Mesodermal cell (in vitro differentiated cells): Measurements from ENCODE around the gene SNX33.
"Not testable (repeated sequence)": the region's sequence is repeated elsewhere in the genome, so short reads cannot be mapped to it uniquely, and the experiment has no call there.

Experiments
- H3K27ac ChIP-seq: 2 replicates; pipeline ENCODE4 v1.7.0; 2013; ENCODE audit warnings: mild to moderate bottlenecking, low read depth, low read length, moderate library complexity; ENCODE audit not compliant: severe bottlenecking
- H3K36me3 ChIP-seq: 2 replicates; pipeline ENCODE4 v1.7.1; 2013; ENCODE audit warnings: mild to moderate bottlenecking, low read length, moderate library complexity; ENCODE audit not compliant: control insufficient read depth, insufficient read depth
- H3K4me1 ChIP-seq: one replicate; pipeline ENCODE4 v1.7.1; 2013; ENCODE audit warnings: mild to moderate bottlenecking, low read length; ENCODE audit not compliant: insufficient read depth, control insufficient read depth, poor library complexity, severe bottlenecking
- H3K4me3 ChIP-seq: 2 replicates; pipeline ENCODE4 v1.7.0; 2013; ENCODE audit warnings: low read length, control low read depth, mild to moderate bottlenecking; ENCODE audit not compliant: insufficient read depth, poor library complexity, severe bottlenecking; ENCODE audit errors: extremely low read depth
- H3K9me3 ChIP-seq: 2 replicates; pipeline ENCODE4 v1.7.1; 2013; ENCODE audit warnings: mild to moderate bottlenecking, low read length, moderate library complexity; ENCODE audit not compliant: control insufficient read depth
- WGBS, 2 experiments: methylation state at CpG; one replicate each; pipeline ENCODE4 v1.1.5; 2013; ENCODE audit warnings: missing lambda C conversion rate in 2 of 2; ENCODE audit not compliant: insufficient coverage in 2 of 2; 5-methylcytosine and 5-hydroxymethylcytosine counted together

SNX33 gene

GRCh38 chr15:75704618-75705017 is 56.9 kb downstream of the SNX33 start:
- Histone ChIP-seq H3K27ac (peak overlapping the region; percentile 64), H3K4me3 (no peak overlapping the region), H3K36me3 (peaks cover 4% of the 10 kb centered on the region), H3K9me3 (no peaks in the 10 kb centered on the region), H3K4me1 (peaks cover 50% of the 10 kb centered on the region)
- 80 to 100% methylated on average over 2 of the region's 9 CpGs for WGBS, 2 experiments

GRCh38 chr15:75705375-75705774 is 57.7 kb downstream of the SNX33 start:
- WGBS, 2 experiments, result 81 to 93% methylated on average over 3 of the region's 5 CpGs

GRCh38 chr15:75705854-75706681 is 58.4 kb downstream of the SNX33 start:
- Histone ChIP-seq H3K4me1 (peaks cover 39% of the 10 kb centered on the region), H3K27ac (peak overlapping the region; percentile 66), H3K4me3 (no peak overlapping the region), H3K9me3 (no peaks in the 10 kb centered on the region), H3K36me3 (peaks cover 4% of the 10 kb centered on the region)
- 86 to 94% methylated on average over 6 to 9 of the region's 14 CpGs for WGBS, 2 experiments

More at GRCh38 chr15:75705375-75705774, 57.7 kb downstream of the SNX33 start:
- H3K36me3 ChIP-seq, H3K9me3 ChIP-seq, H3K4me3 ChIP-seq: not testable (repeated sequence)
- peak overlapping the region; percentile 66 for H3K27ac ChIP-seq
- H3K4me1 ChIP-seq, result peaks cover 46% of the 10 kb centered on the region

GRCh38 chr15:75706682-75706954 is 58.9 kb downstream of the SNX33 start:
- Histone ChIP-seq H3K36me3 (peaks cover 4% of the 10 kb centered on the region), H3K9me3 (no peaks in the 10 kb centered on the region), H3K27ac (no peak overlapping the region), H3K4me1 (peaks cover 35% of the 10 kb centered on the region), H3K4me3 (no peak overlapping the region)
- 86 to 100% methylated on average over 1 of the region's 2 CpGs for WGBS, 2 experiments

DNA sequence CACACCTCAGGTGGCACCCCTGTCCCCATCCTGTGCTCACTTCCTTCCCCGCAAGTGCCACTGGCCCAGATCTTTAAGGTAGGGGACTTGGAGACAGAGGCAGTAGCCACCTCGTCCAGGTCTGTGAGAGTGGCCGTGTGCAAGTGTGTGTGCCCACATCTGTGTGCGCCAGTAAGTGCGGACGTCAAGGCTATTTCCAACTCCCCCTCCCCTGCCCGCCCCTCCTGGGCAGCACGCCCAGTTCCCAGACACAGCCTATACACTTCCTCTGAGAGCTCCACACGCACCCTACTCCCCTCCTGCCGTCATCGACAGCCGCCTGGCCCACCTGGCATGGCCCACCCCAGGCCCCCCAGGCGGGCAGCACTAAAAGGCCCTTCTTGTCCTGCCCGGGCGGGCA is 61.7 kb downstream of the SNX33 start:
- WGBS, 2 experiments, result 63 to 92% methylated on average over 4 to 6 of the region's 15 CpGs
- peaks cover 29% of the 10 kb centered on the region for H3K4me1 ChIP-seq
- H3K9me3 ChIP-seq, H3K36me3 ChIP-seq, H3K4me3 ChIP-seq, H3K27ac ChIP-seq: not testable (repeated sequence)

DNA sequence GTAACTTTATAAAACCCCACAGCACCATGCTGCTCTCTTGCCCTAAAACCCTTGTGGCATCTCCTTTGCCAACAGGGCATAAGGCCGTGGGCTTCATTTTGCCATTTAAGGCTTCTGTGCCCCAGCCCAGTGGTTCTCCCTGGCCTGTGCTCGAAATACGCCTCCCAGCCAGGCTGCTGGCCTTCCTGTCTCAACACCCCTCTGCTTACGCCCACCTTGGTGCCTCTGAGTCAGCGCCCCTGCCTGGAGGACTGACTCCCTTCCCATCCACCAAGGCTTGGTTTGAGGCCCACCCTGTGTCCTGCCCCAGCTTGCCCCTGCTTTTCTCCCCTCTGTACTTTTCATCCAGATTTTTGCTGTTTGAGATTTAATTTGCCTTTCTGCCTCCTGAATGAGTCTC is 63.2 kb downstream of the SNX33 start:
- 94% methylated on average over 3 of the region's 5 CpGs; no CpG with 5 or more reads in 1 of the 2 experiments for WGBS, 2 experiments
- not testable (repeated sequence) for H3K36me3 ChIP-seq, H3K9me3 ChIP-seq, H3K27ac ChIP-seq, H3K4me3 ChIP-seq
- H3K4me1 ChIP-seq, result peaks cover 20% of the 10 kb centered on the region

DNA sequence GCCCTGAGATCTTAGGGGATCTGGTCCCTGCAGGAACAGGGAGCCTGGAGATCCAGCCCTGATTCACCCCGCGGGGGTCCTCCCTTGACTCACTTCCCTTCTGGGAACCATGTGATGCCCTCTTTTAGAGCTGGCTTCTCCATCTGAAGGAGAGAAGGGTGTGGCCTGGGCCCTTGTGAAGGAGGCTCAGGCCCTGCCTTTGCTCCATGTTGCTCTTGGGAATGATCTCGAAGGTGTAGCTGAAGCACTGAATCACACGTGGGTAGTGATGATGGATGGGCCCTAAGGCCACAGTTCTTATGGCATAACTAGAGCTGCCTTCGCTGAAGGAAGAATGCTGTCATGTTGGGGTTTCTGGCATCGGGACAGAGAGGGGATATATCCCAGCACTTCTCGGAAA is 63.8 kb downstream of the SNX33 start:
- H3K27ac ChIP-seq, H3K9me3 ChIP-seq, H3K36me3 ChIP-seq: not testable (repeated sequence)
- WGBS, 2 experiments, result 72 to 79% methylated on average over 4 to 5 of the region's 7 CpGs
- Histone ChIP-seq H3K4me3 (peak overlapping the region; percentile 50), H3K4me1 (peaks cover 14% of the 10 kb centered on the region)
